GM19452 (cell line): ENCODE data around the gene MYBBP1A.
"Not testable (repeated sequence)": the region's sequence is repeated elsewhere in the genome, so short reads cannot be mapped to it uniquely, and the experiment has no call there.

ENCODE experiments used
- ATAC-seq: cut with Tn5 transposase; IDR thresholded peaks from one replicate; pipeline ENCODE4 v1.9.1; 2021; ENCODE audit not compliant: unreplicated experiment

MYBBP1A gene, protein sequence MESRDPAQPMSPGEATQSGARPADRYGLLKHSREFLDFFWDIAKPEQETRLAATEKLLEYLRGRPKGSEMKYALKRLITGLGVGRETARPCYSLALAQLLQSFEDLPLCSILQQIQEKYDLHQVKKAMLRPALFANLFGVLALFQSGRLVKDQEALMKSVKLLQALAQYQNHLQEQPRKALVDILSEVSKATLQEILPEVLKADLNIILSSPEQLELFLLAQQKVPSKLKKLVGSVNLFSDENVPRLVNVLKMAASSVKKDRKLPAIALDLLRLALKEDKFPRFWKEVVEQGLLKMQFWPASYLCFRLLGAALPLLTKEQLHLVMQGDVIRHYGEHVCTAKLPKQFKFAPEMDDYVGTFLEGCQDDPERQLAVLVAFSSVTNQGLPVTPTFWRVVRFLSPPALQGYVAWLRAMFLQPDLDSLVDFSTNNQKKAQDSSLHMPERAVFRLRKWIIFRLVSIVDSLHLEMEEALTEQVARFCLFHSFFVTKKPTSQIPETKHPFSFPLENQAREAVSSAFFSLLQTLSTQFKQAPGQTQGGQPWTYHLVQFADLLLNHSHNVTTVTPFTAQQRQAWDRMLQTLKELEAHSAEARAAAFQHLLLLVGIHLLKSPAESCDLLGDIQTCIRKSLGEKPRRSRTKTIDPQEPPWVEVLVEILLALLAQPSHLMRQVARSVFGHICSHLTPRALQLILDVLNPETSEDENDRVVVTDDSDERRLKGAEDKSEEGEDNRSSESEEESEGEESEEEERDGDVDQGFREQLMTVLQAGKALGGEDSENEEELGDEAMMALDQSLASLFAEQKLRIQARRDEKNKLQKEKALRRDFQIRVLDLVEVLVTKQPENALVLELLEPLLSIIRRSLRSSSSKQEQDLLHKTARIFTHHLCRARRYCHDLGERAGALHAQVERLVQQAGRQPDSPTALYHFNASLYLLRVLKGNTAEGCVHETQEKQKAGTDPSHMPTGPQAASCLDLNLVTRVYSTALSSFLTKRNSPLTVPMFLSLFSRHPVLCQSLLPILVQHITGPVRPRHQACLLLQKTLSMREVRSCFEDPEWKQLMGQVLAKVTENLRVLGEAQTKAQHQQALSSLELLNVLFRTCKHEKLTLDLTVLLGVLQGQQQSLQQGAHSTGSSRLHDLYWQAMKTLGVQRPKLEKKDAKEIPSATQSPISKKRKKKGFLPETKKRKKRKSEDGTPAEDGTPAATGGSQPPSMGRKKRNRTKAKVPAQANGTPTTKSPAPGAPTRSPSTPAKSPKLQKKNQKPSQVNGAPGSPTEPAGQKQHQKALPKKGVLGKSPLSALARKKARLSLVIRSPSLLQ (N-terminal part only)

DNA sequence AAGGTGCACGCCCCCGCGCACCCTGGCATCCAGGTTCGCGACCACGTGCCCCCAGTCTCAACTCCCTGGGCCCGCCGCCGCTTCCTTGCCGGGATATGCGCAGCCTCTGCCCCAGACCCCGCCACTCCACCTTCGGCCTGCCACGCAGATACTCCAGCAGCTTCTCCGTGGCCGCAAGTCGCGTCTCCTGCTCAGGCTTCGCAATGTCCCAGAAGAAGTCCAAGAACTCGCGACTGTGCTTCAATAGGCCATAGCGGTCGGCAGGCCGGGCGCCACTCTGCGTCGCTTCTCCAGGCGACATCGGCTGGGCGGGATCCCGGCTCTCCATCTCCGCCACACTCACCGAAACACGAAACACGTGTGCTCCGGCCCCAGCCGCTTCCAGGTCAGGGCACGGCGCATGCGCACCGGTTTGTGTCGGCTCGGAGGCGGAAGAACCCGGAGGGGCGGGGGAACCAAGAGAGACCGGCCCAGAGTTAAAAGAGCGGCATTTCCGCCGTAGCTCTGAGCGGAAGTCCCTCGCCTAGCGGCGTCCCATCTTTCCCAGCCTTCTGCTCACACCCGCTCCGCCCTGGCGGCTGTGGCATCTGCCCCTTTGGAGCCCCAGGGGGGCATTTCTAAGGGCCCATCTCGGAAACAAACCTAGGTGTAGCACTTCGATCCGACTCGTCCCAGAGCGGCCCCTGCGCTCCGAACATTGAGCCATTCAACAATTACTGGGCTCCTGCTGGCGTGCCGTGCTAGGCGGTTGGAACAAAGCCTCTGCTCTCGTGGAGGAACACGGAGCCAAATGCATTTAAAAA lies at the start of gene MYBBP1A:
TSS of gene MYBBP1A (minus strand) at position 388 of the 803 bp plus-strand sequence. CDS start at position 328, 60 bp downstream.
- peak; percentile 87 for ATAC-seq

DNA sequence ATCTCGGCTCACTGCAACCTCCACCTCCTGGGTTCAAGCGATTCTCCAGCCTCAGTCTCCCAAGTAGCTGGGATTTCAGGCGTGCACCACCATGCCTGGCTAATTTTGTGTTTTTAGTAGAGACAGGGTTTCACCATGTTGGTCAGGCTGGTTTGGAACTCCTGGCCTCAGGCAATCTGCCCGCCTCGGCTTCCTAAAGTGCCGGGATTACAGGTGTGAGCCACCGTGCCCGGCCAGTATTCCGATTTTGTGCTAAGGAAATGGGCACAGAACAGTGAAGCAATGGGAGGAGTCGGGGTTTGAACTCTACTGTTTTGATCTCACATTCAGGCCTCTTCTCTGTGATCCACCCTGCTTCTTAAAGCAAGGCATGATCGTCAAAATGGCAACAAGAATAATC lies 49.6 kb upstream of the MYBBP1A start:
- not testable (repeated sequence) for ATAC-seq

- ATAC-seq = no peak
Observed at GRCh38 chr17:4604111-4604644, 49.0 kb upstream of the MYBBP1A start.

GRCh38 chr17:4602041-4602440 lies 46.9 kb upstream of the MYBBP1A start:
- no peak for ATAC-seq

- ATAC-seq = no peak
Observed at GRCh38 chr17:4601326-4601725, 46.1 kb upstream of the MYBBP1A start.

DNA sequence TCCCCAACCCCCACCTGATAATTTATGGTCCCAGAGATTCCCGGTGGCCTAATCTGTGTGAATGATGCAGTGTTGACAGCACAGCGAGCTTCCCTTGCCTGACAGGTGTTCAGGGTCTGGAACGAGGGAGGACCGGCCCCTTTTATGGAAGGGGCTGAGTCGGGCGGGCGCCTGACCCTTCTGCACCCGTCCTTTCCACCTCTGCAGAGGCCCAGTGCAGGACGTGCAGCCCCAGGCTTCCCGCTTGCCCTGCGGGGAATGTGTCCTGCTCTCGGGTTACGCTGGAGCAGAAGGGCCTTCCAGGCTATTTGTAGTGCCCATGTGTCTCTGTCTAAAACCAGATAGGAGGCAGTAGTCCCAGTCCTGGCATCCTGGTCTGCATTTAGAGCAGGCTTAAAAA lies 45.4 kb upstream of the MYBBP1A start:
- ATAC-seq = no peak

DNA sequence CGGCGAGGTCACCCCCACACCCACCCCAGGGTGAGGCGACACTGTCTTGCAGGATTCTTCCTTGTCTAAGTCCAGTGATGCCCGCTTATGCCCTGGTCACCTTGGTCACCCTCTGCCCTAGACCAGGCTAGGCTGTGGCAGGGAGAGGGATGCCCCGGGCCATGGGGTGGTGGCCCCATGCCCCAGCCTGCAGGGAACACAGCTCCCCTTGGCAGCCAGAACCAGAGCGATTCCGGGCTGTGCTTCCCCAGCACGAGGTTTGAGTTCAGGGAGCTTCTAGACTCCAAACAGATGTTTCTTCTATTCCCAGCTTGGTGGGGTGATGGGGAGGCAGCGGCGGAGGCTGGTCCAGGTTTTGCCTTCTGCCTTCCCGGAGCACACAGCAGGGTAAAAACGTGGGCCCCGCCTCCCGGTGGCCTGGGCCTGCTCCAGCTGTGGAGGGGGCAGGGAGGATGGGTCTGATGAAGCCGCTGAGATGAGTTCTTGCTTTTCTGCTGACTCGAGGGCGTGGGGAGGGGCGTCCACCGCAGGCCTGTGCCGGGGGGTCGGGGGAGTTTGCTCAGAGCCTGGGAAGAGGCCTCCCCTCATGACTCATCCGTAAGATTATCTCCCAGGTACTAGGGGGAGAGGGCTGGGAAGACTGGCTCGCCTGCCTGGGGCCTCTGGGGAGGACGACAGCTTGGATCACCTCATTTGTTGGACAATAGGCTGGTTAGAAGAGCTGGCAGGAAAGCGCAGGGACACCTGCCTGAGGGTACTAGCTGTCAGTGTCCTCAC lies 44.5 kb upstream of the MYBBP1A start:
- ATAC-seq = no peak

GRCh38 chr17:4598776-4599504 lies 43.8 kb upstream of the MYBBP1A start:
- ATAC-seq = no peak

- no peak for ATAC-seq
Observed at GRCh38 chr17:4597975-4598374, 42.8 kb upstream of the MYBBP1A start.

DNA sequence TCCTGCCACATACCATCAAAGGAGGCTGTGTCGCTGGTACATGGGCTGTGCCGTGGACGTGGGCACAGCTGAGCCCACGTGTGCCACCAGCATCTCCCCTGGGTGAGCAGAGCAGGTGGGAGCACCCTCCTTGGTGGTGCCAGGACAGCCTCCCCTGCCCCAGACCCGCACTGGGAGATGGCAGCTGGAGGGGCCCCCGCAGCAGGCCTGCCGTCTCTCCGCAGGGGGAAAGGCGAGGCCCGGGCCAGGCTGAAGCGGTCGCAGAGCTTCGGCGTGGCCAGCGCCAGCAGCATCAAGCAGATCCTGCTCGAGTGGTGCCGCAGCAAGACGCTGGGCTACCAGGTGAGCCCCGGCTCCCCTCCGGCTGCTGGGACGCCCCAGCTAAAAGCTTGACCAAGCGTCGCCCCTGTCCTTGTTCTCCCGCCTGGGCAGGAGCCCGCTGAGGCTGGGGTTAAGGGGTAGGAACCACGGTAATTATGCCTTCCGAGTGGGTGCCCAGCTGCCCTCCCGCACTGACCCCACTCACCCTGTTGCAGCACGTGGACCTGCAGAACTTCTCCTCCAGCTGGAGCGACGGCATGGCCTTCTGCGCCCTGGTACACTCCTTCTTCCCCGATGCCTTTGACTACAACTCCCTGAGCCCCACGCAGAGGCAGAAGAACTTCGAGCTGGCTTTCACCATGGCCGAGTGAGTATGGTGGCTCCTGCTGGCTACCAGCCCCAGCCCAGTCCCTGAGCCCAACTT lies 41.6 kb upstream of the MYBBP1A start:
- ATAC-seq = no peak

GRCh38 chr17:4595685-4596342 lies 40.6 kb upstream of the MYBBP1A start:
- not testable (repeated sequence) for ATAC-seq

DNA sequence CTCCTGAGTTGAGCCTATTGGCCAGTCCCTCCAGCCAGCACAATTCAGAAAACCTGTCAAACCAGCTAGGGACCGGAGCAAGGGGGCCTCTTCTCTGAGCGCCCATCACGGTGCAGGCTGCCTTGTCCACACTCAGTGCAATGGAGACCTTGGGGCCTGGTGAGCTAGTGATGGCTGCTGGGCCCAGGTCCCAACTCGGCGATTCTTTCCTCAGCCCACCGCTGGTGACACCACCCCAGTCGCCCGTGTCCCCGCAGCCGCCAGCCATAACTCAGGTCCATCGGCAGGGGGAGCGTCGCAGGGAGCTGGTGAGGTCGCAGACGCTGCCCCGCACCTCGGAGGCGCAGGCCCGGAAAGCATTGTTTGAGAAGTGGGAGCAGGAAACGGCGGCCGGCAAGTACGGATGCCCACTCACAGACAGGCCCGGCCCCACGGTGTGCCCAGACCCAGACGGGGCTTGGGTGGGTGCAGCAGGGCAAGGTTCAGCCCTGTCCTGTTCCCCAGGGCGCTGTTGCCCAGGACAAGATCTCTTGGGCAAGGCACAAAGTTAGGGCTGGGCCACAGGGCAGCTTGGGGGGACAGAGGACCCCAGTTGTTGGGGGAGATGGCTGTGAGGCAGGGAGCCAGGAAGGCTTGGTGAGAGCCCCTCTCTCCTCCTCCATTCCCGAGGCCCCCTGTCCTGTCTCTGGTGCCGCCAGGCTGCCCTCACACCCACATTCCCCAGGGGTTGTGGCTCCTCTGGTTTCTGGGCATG lies 39.9 kb upstream of the MYBBP1A start:
- no peak for ATAC-seq

DNA sequence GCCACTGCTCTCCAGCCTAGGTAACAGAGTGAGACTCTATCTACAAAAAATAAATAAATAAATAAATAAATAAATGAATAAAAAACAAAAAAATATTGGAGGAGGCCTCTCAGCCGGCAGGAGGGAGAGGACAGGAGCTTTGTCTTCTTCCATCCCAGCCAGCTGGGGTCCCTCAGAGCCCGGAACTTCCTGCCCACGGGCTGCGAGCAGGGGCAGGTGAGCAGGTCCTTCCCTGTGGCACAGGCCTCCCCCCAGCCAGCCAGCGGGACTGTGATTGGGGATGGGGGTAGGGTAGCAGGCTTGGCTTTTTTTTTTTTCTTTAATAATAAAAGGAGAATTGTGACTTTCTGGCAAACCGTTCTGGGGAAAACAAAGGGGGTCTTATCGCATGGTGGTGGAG lies 39.2 kb upstream of the MYBBP1A start:
- no peak for ATAC-seq

DNA sequence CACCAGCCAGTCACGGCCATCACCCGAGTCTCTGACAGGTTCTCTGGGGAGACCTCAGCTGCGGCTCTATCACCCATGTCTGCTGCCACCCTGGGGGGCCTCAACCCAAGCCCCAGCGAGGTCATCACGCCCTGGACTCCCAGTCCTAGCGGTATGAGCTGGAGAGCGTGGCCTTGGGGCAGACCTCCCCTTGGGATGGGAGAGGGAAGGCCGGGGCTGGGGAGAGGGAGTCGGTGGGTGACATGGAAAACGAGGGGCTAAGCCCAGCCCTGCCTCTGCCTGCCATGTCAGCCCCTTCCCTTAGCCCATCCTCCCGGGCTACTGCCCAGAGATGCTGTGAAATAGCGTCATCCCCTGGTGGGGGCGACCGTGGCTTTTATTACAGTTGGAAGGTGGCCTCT lies 37.8 kb upstream of the MYBBP1A start:
- ATAC-seq = no peak

DNA sequence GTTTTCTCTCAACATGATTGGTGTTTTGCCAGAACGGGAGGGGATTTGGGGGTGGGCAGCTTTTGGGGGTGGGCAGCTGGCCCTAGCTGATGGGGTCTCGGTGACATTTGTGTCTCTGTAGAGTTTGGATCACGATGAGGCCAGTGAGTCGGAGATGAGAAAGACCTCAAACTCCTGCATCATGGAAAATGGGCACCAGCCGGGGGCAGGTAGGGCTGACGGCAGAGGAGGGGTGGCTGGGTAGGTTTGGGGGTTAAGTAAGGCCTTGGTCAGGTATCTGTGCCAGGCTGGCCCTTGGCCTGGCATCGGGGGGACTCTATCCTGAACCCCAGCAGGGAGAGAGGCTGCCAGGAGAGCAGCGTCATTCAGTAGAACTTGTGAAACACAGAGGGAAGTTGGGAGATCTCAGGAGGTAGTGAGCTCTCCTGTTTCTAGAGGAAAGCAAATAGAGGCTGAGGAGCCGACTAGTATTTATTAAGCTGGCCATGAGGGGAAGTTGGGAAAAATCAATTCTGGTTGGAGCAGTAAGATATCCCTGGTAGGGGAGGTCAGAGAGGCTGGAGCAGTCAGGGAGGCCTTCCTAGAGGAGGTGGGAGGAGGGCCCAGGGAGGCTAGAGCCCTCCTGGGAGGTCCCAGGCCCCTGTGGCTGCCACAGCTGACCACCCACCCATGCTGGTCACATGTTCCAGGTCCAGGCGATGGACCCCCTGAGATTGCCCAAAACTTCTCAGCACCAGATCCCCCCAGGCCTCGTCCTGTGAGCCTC lies 37.2 kb upstream of the MYBBP1A start:
- no peak for ATAC-seq

DNA sequence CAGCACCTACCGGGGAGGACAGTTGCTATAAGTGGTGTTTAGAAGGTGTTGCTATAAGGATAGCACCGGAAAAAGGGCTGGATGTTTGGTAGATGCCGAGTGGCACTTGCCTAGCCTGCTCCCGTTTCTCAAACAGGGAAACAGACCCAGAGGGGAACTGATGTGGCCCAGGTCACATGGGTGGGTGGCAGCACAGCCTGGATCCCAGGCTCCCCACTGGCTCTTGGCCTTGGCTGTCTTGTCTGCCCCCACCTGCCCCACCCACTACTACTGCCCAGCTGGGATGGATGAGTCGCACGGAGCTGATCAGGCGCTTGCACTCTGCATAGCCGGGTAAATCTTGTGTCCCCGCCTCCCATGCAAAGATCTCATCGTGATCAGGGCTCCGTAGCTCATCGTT lies 36.3 kb upstream of the MYBBP1A start:
- no peak for ATAC-seq
